SKM-1 treated with dmso at 0.1 percent for 144 hours (cell line): ENCODE measurements around the gene UBQLN4.
"Not testable (repeated sequence)": the region's sequence is repeated elsewhere in the genome, so short reads cannot be mapped to it uniquely, and the experiment has no call there.

Experiments
- DNase-seq: peaks from one replicate; lab custom pipeline; 2025; ENCODE audit not compliant: unreplicated experiment; lab: John Stamatoyannopoulos, UW

Gene UBQLN4

GRCh38 chr1:156062189-156062588 lies 8.6 kb upstream of the UBQLN4 start:
- DNase-seq = no peak

DNA sequence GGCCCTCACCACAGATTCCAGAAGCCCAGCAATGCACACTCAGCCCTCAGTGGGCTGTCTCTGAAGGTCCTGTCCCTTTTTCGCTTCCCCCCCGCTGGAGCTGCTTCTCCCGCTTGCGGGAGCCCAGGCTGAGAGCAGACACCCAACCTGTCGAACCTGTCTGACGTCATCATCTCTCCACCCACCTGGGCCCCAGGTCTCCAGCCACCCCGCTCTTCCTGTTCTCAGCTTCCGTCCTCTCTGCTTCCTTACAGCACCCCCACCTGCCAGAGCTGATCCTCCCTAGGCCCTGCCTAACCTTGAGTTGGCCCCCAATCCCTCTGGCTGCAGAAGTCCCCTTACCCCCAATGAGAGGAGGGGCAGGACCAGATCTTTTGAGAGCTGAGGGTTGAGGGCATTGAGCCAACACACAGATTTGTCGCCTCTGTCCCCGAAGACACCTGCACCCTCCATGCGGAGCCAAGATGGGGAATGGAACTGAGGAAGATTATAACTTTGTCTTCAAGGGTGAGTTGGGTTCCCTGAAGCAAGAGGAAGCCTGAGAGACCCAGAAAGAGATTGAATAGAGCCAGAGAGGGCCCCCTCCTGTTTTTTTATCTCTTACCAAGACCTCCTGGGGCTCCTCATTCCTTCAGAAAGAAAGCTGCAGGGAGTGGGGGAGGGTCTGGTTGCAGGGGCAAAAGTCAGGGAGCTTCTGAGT lies 7.5 kb upstream of the UBQLN4 start, which contains the start of gene RAB25:
RAB25 (plus strand) TSS at position 224 of the 700 bp plus-strand sequence; CDS start at position 465, 241 bp downstream.
- no peak for DNase-seq

- DNase-seq = no peak
These were observed 2.8 kb upstream of the UBQLN4 start for GRCh38 chr1:156056326-156056849.

- DNase-seq = no peak
These were observed 1.9 kb upstream of the UBQLN4 start for GRCh38 chr1:156055281-156056048.

DNA sequence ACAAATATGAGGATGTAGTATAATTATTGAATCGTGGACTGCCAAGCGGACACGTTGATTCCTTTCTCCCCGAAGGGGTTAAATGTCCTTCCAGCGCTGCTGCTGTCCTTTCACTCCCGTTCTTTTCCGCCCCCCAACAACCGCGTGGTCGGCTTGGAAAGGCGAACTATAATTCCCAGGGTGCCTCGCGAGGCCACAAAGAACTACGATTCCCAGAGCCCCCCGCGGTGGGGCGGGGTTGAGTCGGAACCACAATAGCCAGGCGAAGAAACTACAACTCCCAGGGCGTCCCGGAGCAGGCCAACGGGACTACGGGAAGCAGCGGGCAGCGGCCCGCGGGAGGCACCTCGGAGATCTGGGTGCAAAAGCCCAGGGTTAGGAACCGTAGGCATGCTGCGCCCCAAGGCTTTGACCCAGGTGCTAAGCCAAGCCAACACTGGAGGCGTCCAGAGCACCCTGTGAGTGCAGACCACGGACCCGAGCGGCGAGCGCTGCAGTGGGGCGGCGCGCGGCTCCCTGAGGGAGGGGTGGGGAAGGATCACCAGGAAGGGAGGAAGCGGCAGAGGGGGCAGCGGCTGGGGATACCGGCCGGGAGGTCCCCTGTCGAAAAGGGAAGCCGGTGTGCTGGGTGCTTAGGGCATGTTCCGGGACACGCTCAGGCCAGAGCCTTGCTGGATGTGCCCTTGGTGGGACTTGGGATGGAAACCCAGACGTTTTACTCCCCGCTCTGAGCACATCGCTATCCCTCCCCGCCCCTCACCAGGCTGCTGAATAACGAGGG lies 1.1 kb upstream of the UBQLN4 start, which contains the start of gene LAMTOR2:
LAMTOR2 (plus strand) TSS at position 283 of the 781 bp plus-strand sequence; CDS start at position 391, 108 bp downstream.
- DNase-seq = peak; percentile 100

DNA sequence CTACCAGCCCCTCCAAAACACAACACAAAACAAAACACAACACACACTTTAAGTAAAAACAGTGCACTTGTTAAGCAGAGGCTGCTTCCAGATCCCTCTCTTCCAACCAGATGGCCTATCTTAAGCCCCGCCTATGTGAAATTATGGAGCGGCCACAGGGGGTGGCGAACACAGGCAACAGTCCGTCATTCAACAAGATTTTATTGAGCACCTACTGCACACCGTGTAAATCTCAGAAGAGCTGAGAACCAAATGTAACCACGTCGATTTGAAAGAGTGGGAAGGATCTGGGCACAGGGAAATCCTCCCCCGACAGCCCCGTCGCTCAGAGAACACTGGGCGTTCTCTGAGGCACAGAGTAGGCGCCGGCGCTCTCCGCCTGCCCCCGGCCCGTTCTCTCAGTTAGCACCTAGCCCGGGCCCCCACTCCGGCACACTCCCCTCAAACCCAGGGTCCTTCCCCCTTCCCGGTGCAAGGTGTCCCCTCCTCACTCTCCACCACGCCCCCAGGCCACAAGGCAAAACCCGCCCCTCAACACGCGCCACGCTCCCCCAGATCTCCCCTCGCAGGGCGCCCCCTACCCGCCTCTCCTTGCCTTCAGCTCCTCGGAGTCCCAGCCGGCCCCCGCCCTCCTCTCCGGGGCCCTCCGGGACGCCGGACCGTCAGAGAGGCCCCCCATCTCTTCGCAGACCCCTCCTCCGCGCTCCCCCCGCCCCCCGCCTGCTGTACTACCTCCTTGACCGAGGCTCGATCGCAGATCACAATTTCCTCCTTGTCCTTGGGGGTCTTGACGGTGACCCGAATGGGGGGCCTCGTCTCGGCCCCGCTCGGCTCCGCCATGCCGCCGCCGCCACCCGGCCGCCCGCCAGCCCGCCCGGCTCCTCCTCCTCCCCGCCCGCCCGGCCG lies 483 bp downstream of the UBQLN4 start:
- DNase-seq = peak; percentile 60

DNA sequence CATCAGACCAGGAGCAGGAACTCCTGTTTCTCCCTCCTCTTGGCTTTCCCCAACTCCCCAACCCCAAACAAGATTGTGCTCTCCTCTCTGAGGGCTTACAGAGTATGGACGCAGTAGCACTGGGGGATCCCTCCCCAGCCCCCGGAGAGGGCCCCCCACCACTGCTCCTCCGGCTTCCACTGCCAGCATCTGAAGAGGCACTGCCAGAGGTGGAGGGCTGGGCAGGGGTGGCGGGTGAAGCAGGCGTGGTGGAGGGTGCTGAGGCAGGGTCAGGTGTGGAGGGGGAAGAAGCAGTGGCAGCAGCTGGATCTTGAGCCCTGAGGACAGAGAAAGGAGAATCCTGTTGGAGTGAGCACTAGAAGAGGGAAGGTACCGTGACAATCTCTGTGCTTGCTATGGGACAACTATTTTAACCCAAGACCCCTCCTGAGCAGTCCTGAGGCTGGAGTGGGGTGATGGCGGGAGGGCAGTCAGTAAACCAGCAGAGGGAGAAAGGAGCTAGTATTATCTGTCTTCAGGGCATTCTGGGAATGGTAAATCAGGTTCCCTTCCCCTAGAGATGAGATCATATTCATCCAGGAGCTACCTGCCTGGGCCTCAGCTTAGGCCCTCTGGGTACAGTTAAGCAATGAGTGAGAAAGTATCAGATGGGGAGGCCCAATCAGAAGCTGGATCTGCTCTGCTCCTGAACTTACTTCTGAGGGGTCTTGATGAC lies 2.4 kb downstream of the UBQLN4 start:
- DNase-seq = no peak

GRCh38 chr1:156050376-156050775 lies 3.2 kb downstream of the UBQLN4 start:
- no peak for DNase-seq

GRCh38 chr1:156048663-156049258 lies 4.8 kb downstream of the UBQLN4 start:
- no peak for DNase-seq

GRCh38 chr1:156045076-156045475 lies 8.5 kb downstream of the UBQLN4 start:
- no peak for DNase-seq

DNA sequence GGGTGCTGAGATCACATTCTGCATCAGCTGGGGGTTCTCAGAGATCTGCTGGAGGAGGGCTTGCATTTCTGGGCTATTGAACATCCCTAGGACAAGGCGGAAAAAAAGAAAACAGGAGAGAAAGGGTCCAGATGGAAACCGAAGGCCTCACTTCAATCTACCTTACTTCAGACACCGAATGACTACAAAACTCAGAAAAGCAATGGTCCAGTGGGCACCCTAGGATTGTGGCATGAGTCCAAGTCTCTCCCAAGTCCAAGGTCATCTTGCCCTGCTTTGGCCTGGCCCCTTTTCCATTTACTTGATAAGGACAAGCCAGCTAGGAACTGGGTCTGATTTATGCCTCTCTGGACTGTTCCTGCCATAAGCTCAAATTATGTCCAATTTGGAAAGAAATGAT lies 10.8 kb downstream of the UBQLN4 start:
- no peak for DNase-seq

DNA sequence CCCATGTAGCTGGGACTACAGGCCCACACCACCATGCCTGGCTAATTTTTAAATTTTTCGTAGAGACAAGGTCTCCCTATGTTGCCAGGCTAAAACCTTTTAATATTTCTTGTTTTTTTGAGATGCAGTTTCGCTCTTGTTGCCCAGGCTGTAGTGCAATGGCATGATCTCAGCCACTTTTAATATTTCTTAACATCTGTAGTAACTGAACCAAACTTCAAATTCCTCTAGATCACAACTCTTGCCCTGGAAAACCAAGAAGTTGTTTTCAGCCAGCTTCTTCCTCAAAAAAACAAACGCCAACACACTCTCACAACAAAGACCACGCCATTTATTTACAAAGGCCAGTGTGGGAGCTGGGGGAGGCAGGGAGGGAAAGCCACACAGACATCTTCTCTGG lies 18.6 kb downstream of the UBQLN4 start:
- not testable (repeated sequence) for DNase-seq

- no peak for DNase-seq
These were observed 20.6 kb downstream of the UBQLN4 start for GRCh38 chr1:156033011-156033410.

DNA sequence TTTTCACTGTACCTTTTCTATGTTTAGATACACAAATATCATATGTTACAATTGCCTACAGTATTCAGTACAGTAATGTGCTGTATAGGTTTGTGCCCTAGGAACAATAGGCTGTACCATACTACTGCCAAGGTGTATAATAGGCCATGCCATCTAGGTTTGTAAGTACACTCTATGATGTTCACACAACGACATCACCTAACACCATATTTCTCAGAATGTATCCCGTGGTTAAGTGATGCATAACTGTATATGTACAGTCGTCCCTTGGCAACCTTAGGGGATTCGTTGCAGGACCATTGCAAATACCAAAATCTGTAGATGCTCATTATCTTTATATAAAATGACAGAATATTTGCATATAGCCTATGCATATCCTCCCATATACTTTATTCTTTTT lies 27.0 kb downstream of the UBQLN4 start:
- DNase-seq = no peak

GRCh38 chr1:156025876-156026275 lies 27.7 kb downstream of the UBQLN4 start:
- DNase-seq = peak; percentile 84

DNA sequence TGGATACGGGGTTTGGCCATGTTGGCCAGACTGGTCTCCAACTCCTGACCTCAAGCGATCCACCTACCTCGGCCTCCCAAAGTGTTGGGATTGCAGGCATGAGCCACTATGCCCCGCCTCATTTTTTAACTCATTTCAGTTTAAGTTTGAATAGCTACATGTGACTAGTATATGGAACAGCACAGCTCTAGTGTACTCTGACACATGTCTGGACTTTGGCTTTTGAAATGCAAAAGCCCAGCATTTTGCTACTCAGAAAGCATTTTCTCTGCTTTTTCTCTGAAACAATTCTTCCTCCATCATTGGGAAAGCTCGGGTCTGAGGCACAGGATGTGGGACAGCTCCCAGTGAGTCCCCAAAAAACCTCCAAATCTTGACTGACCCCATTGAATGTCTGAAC lies 28.8 kb downstream of the UBQLN4 start:
- DNase-seq = no peak

- DNase-seq = no peak
These were observed 31.6 kb downstream of the UBQLN4 start for GRCh38 chr1:156021954-156022353.

- DNase-seq = no peak
These were observed 32.5 kb downstream of the UBQLN4 start for GRCh38 chr1:156021093-156021428.
